Activated CD4-positive, alpha-beta T cell treated with anti-CD3 and anti-CD28 coated beads, Interleukin-2, Interleukin-4, amounts not matched to agents 100 ng/mL and 50 ng/mL, durations not matched to agents 16 hours and 8 hours (primary cell): ENCODE results near the gene STK11IP.

Experiments
- DNase-seq: peaks from one replicate; pipeline ENCODE4 v3.0.0-alpha.2; 2020; ENCODE audit warnings: low spot score

The STK11IP gene, protein sequence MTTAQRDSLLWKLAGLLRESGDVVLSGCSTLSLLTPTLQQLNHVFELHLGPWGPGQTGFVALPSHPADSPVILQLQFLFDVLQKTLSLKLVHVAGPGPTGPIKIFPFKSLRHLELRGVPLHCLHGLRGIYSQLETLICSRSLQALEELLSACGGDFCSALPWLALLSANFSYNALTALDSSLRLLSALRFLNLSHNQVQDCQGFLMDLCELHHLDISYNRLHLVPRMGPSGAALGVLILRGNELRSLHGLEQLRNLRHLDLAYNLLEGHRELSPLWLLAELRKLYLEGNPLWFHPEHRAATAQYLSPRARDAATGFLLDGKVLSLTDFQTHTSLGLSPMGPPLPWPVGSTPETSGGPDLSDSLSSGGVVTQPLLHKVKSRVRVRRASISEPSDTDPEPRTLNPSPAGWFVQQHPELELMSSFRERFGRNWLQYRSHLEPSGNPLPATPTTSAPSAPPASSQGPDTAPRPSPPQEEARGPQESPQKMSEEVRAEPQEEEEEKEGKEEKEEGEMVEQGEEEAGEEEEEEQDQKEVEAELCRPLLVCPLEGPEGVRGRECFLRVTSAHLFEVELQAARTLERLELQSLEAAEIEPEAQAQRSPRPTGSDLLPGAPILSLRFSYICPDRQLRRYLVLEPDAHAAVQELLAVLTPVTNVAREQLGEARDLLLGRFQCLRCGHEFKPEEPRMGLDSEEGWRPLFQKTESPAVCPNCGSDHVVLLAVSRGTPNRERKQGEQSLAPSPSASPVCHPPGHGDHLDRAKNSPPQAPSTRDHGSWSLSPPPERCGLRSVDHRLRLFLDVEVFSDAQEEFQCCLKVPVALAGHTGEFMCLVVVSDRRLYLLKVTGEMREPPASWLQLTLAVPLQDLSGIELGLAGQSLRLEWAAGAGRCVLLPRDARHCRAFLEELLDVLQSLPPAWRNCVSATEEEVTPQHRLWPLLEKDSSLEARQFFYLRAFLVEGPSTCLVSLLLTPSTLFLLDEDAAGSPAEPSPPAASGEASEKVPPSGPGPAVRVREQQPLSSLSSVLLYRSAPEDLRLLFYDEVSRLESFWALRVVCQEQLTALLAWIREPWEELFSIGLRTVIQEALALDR

DNA sequence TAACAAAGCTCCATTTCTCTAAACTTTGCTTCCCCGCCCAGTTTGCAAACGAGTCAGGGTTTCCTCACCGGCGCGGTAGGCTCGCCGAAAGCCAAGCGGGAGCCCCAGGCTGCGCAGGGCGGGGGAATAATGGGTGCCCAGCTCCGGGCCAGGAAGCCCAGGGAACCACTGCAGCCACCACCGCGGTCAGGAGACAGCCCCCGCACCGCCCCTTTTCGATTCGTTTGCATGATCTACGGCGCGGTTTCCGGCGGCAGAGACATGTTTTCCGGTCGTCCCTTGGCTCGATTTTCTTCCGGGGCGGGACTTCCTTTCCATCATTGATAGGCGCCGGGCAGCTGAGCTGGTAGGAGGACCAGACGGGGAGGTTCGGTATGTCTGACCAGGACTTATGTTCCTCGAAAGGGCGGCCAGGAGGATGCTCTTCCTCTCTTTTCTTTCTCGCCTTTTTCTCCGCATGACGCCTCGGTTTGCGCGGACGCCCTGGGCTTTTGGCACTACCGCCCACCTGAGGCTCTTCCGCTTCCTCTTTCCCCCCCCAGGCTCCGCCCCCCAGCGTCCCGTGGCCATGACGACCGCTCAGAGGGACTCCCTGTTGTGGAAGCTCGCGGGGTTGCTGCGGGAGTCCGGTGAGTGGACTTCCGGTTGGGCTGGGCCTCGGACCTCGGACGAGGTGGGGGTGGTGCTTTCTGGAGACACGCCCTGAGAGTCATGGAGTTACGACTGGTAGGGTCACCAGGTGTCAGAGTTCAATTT is at the start of gene STK11IP:
Gene STK11IP (plus strand): TSS at position 306 of the 756 bp plus-strand sequence. CDS start 263 bp downstream, at position 569.
- peak; percentile 92 for DNase-seq

DNA sequence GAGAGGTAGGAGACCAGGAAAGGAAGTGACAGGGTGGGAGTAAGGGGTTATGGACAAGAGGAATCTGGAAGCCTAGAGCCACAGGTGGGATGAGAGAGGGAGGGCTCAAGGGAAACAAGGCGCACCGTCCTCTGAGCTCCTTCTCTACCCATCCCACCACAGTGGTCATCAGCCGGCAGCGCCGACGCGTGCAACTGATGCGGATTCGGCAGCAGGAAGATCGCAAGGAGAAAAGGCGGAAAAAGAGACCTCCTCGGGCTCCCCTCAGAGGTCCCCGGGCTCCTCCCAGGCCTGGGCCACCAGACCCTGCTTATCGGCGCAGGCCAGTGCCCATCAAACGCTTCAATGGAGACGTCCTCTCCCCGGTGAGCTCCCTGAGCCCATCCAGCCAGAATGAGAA is 48.7 kb upstream of the STK11IP start:
- DNase-seq: no peak

- no peak for DNase-seq
Measured at GRCh38 chr2:219549619-219550018, 48.0 kb upstream of the STK11IP start.

DNA sequence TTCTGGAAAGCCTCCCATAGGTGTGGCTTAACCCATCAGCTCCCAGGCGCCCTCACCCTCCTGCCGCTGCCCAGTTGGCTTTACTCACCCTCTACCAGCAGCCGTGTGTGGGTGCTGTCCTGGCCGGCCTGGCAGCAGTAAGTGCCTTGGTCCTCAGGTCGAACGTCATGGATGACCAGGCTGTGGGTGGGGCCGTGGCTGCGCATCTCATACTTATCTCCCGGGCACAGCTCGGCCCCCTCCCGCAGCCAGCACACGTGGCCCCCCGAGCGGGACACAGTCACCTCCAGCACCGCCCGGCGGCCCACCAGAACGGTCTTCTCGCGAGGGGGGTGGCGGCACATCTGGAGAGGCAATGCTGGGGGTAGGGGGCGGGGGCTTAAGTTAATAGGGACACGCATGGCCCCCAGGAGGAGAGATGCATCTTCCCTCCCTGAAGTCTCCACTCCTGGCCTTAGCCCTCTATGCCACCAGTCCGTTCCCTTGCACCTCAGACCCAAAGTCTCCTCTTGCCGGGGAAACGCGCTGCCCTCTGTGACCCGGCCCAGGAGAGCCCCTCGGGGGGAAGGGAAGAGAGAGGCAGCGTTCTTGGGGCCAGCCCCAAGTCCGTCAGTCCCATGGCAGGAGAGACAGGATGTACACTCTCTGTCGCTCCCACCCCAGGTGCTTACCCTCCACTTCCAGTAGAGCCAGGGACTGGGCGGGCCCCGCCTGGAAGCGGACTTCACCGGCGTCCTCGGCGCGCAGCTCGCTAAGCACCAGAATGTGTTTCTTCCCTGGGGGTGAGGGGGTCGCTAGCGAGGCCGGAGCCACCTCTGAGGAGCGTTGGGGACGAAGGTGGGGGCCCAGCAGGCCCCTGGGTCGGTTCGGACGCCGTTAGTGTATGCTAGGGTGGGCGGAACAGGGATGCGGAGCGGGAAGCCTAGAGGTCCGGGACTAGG is 45.9 kb upstream of the STK11IP start:
- no peak for DNase-seq

DNA sequence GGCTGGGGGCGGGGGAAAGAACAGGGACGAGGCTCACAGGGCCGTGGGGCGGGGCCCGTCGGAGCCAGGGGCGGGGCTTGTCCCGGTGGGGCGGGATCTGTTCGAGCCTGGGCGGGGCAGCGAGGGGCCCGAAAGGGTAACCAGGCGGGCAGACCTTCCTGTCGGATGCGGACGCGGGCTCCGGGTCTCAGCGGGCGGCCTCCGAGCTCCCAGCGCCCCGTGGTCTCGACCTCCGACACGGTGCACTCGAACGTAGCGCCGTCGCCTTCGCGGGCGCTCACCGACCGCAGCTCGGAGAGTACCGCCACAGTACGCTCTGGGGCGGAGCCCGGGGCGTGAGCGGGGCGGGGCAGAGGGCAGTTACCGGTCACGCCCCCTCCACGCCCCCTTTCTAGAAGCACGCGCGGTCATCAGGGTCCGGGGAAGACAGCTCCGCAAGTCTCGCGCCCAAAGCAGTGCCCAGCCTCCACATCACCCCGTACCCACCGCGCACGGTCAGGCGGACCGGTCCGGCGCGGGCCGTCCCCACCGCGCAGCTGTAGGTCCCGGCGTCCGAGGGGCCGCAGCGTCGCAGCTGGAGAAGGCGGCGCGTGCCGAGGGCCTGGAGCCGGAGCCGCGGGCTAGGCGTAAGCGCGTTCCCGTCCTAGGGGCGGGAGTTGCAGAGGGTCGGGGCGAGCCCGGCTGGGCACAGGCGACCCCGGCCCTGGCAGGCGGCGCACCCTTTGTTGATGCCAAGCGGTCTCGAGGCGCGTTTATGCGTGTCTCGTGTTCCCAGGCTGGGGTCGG is 45.1 kb upstream of the STK11IP start:
- DNase-seq: peak; percentile 70

DNA sequence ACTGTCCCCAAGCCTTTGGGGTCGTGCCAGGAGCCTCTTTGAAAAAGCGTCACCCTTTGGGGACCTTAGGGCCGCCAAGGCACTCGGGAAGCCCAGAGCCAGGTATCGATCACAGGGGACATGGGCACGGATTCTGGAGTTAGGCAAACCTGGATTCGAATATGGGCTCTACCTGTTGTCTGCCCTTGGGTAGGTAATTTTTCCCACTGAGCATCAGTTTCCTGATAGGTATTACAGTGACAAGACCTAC is 44.6 kb upstream of the STK11IP start:
- DNase-seq: no peak

- no peak for DNase-seq
Measured at GRCh38 chr2:219553463-219553963, 44.1 kb upstream of the STK11IP start.

DNA sequence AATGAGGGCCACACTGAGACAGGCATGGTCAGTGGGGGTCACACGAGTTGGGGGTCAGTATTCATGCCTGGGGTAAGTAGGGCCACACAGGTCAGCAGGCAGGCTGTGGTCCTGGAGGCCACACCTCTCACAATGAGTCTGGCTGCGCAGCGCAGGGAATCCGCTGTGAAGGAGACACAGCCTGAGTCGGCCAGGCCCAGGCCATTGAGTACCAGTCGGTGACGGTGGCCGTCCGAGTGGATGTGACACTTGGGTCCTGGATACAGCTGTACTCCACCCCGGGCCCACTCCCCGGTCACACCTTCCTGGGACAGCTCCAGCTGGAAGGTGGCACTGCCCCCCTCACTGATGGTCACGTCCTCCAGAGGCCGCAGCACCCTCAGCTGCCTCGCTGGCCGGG is 43.3 kb upstream of the STK11IP start:
- DNase-seq: no peak

- no peak for DNase-seq
Measured at GRCh38 chr2:219555956-219556355, 41.7 kb upstream of the STK11IP start.

DNA sequence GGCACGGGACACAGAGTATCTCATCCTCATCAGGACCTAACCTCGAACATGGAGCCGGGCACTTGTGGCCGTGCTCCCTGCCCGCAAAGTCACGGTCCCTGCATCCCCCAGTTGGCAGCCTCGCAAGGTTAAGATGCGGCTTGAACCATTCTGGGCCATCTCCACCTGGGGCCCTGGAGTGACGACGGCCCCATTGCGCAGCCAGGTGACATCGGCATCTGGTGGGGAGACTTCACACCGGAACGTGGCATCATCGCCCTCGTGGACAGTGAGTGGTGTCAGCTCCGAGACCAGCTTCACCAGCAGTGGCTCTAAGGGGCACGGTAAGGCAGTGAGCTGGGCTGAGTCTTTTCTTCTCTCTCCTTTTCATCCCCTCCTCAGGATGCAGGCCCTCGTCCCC is 41.2 kb upstream of the STK11IP start:
- DNase-seq: no peak

DNA sequence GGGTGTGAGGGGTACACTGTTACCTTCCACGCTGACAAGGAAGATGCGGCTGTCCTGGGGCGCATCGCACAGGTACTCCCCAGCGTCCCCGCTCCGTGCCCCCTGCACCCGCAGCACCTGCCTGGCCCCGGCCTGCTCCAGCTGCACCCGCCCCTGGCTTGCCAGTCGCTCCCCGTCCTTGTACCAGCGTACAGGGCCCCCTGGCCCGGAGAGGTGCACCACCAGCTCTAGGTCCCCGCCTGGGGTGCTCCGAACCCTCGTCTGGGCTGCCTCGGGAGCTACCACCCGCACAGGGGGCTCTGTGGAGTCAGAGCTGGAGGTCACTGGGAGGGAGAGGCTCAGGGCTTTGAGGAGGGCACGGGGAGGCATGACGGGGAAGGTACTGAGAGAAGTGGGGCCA is 40.3 kb upstream of the STK11IP start:
- no peak for DNase-seq

- DNase-seq: no peak
Measured at GRCh38 chr2:219557791-219558785, 39.6 kb upstream of the STK11IP start.

GRCh38 chr2:219559156-219559915 is 38.3 kb upstream of the STK11IP start:
- DNase-seq: no peak

DNA sequence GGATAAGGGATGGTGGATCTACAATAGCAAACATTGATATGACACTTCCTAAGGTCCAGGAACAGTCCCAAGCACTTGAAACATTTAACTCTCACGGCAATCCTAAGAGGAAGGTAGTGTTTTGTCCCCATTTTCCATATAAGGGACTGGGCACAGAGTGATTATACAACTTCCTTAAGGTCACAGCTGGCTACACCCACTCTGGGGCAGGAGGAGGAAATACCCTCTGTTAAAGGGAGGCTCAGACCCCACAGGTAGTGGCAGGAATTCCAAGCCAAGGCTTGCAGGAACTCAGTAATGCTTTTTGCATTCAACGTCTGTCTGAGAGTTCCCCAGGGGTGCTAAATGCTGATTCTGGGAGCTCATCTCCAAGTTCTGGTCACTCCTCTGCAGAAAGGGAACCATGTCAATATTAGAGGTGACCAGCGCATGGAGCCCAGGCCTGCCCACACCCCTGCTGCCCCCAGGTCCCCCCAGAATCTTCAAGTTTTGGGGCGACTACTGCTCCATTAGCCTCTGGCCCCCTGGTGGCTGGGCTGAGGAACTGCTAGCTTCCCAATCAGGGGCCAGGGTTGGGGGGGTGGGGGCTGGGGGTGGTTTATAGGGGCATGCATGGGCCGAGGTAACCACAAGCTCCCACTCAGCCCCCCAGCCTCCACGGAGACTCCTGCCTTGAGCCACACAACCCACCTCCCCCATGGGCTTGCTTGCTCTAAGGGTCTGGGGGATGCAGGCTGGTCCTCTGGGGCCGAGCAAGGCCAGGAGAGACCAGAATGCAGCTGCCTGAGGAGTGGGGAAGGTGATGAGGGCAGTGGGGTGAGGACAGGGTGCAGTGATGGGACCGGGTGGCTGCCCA is 37.4 kb upstream of the STK11IP start:
- DNase-seq: no peak

DNA sequence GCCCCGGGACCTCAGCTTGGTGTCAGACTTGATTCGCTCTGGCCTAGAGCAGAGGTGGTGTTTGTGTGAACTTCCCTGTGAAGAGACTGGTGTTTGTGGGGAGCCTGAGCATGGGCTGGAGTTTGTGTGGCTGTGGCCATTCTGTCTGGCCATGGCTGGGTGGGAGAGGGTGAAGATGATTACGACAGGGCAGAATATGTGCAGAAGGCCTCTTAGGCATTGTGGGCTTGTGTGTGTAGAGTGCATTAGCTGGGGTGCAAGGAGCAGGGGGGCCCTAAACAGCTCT is 36.8 kb upstream of the STK11IP start:
- DNase-seq: no peak

DNA sequence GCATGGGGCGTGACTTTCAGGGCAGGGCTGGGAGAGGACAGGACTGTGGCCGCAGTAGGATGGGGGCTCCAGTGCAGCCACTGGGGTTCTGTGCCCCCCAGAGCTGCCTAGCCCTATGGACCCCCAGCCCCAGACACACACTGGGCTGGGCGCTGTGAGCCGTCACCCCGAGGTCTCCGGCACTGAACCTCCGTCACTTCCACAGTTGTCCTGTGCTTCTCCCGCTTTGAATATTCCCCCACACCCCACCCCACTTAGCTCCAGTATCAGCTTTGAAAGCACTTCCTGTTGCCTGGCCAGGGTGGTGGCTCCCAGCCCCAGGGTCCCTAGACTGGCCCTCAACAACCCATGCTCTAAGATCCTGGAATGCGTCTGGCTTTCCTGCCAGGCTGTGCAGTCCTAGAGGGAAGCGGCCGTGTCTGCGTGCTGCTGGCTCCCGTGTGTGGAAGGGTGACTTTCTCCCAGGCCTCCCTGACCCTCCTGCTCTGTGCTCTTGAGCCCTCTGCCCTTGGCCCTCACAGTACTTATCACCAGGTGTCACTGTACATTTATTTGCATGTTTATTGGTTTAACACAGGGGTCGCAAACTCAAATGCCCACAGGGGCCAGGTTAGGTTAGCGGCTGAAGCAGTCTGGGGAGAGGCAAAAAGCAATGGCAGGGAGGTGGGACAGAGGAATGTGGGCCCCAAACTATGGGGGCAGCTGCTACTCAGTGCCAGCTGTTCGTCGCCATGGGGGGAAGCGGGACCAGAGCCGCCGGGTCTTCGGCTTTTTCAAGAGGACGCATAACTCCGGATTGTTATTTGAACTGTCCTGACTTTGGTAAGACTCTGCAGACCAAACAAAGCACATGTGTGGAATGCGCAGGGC is 36.2 kb upstream of the STK11IP start:
- no peak for DNase-seq
